PC-3 (cell line): Measurements from ENCODE around the gene C19orf47.

ENCODE experiments used
- CTCF ChIP-seq: fragments of 300-600 bp; sonication (generic); conservative IDR thresholded peaks from 2 replicates; pipeline ENCODE4 v1.5.1; 2017; ENCODE audit warnings: antibody characterized with exemption, low read depth, mild to moderate bottlenecking, low read length
- EZH2phosphoT487 ChIP-seq: fragments of 300-600 bp; sonication (generic); IDR thresholded peaks from 2 replicates; pipeline ENCODE4 v1.6.1; 2018; ENCODE audit warnings: mild to moderate bottlenecking, antibody characterized with exemption, low read length, borderline replicate concordance

GRCh38 chr19:40332669-40333068 lies 15.5 kb downstream of the C19orf47 start:
- TF ChIP-seq CTCF (no peak), EZH2phosphoT487 (no peak)
